Left hindlimb (tissue), 1 donor: ENCODE measurements around the gene MTHFSD.

Experiments
- DNase-seq: peaks from one replicate; pipeline ENCODE4 v3.0.0-alpha.2; 2018

Gene MTHFSD

DNA sequence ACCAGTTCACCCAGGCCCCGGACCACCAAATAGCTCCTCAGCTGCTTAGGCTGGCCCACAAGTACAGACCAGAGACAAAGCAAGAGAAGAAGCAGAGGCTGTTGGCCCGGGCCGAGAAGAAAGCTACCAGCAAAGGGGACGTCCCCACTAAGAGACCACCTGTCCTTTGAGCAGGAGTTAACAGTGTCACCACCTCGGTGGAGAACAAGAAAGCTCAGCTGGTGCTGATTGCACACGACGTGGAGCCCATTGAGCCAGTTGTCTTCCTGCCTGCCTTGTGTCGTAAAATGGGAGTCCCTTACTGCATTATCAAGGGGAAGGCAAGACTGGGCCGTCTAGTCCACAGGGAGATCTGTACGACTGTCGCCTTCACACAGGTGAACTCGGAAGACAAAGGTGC lies 29.3 kb downstream of the MTHFSD start:
- peak; percentile 11 for DNase-seq

DNA sequence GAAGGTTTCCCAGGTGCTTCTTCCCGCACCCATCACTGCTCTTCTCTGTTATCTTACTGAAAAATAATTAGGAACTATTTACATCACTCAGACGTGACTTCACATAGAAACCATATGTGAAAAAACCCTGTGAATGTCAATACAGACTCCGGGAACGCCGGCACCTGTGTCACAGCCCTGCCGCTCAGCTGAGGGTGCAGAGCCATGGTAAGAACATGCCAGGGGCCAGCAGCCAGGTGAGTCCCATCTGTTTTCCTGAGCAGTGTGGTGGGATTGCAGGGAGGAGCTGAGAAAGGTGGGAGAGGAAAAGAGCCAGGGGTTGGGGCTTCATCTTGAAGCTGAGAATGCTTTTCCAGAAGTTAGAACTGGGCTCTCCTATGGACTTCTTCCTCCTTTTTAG lies 31.0 kb downstream of the MTHFSD start:
- peak; percentile 6 for DNase-seq

DNA sequence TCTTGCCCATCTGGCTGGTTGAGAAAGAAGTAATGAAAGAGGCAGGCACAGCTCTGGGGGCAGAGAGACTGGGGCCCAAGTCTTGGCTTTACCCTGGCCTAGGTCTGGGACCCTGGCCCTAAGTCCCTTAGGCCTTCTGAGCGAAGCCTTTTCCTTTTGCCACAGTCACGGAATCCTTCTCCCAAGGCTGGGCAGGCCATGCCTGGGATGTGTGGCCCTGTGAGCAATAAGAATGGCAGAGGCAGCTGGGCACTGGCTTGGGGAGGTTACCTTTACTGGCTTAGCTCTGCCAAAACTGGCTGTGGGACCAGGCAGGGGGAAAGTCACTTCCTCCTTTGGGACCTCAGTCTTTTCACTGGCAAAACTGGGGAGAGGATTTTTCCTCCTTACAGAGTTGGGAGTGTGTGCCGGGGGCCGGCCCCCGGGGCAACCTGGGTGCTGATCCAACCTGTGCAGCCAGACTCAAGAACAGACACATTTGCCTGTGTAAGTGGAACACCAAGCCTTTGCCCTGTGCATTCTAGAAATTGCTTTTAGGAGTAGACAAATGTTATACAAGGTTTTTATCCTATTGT lies 31.8 kb downstream of the MTHFSD start:
- DNase-seq = peak; percentile 9

DNA sequence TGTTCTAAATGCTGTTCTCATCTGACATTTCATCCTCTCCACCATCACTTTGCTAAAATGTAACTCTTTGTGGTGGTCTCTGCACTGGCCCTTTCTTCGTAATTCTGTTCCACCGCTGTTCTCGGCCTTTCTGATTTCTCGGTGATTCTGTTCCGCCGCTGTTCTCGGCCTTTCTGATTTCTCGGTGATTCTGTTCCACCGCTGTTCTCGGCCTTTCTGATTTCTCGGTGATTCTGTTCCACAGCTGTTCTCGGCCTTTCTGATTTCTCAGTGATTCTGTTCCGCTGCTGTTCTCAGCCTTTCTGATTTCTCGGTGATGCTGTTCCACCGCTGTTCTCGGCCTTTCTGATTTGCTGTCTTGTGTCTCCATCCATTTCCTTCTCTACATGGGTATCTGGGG lies 32.4 kb downstream of the MTHFSD start:
- peak; percentile 19 for DNase-seq

DNA sequence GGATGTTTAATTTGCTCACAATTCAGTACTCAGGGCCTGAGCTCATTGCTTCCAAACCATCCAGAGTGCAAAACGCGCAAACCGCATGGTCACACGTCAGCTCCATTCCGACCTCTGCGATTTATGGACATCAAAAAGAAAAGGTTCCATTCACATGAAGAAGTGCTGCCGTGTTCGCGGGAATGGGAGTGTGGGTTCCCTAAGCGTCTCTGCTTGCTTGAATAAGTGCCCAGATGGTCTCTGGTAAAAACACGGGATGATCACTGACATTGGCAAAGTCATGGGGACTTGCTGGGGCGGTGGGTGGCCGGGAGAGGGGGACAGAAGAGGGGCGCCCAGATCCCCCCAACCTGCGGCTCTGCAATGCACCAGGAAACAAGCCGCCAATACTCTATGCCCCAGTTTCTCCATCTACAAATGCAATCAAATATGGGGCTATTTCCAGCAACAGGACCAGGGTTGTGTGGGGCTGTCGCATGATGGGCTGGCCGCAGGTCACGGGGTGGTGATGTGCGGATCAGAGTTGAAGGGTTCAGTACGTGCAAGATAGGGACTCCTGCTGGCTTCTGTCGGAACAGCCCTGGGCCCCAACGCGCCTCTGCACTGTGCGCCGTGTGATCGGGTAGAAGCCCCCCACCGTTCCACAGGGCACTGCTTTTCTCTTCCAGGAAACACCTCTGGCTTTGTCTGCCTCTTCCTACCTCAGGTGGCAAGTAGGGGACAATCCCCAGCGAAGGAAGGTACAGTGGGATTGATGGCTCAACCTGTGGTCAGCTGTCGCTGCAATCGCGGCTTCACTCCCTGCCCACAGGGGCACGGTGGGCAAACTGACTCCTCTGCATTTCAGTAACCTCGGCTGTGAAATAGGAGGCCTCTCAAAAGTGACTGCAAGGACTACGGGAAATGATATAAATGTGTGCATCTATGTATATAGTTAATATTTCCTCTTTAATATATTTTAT lies 33.5 kb downstream of the MTHFSD start:
- DNase-seq = peak; percentile 26

DNA sequence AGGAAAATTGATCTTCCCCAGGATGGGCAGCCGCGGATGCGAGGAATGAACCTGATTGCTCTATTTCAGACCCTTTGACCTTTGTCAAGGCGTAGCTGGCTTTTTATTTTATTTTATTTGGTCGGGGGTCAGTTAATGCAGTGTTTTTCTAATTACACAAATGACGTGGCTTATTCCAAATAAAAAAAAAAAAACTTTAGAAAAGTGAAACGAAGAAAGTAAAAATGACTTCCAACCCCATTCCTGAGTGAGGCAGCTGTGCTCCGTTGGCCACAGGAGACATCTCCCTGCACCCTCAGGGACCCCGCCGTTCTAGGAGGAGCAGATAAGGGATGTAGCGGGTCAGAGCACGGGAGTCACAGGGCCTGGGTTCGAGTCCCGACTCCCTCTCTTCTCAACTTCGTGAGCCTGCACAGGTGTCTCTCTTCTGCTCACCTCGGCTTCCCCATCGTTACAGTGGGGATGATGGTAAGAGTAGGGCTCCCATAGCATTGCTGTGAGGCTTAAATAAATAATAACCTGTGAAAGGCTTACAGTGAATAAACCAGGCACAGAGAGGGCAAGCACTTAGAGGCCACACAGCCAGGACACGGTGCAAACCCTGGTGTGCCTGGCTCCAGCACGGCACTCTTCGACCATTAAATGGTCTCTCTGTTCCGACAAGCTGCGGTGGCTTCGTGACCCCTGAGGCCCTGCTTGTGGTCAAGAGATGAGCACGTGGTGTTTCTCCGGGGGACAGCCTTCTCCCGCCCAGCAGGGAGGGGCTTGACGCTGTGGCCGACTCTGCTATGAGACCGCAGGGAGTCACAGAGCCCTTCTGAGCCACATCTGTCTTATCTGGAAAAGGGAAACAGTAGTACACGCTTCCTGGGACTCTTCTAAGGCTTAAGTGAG lies 34.5 kb downstream of the MTHFSD start:
- peak; percentile 32 for DNase-seq

DNA sequence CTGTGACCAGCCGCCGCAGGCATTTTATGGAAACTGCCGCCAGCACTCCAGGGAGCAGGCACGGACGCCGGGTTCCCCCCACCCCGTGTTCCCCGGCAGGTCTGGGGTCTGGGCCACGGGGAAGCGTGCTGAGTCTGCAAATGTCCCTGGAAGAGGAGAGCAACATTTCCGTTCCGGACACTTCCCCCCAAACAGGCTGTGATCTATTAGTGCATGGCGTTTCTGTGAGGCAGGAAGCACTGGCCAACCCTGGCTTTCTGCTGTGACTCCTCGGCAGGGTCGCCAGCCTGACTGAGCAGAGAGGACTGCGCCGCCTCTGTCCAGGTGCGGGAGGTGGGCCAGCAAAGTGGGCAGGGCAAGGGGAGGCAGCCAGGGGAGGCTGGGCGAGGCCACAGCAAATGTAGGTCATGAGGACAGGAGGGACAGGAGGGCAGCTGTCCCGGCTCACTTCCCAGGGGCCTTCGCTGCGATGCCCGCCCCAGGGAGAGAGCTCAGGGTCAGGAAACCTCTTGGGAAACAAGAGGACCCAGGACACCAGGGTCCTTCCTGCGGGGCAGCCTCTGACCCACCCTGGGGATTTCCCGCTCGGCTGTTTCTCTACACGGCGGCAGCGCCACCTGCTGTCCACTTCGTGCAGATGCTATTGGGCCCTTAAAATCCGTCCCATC lies 35.3 kb downstream of the MTHFSD start:
- peak; percentile 64 for DNase-seq

DNA sequence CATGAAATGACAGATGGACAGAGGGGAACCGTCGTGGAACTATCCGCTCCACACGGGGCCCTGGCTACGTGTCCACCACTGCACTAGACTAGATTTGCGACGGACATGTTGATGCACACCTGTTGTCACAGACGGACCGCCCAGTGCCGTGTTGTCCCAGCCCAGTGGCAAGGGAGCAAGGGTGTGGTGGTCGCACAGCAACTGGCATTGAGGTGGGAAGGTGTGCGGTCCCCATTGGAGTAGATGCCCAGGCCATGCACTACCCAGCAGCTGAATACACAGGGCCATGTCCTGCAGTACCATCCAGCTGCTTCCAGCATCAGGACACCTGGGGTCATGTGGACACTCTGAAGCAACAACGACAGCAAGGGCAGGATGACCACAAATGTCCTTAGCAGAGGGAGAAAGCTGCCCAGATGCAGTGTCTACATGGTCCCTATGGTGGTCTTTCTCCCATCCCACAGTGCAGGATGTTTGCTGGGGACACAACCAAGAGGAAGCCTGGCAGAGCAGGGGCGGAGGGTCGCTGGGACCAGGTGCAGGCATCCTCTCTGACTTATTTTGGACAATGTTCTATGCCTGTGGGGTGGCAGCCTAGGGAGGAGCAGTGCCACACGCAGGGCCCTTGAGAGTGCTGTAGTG lies 35.9 kb downstream of the MTHFSD start:
- DNase-seq = peak; percentile 26

DNA sequence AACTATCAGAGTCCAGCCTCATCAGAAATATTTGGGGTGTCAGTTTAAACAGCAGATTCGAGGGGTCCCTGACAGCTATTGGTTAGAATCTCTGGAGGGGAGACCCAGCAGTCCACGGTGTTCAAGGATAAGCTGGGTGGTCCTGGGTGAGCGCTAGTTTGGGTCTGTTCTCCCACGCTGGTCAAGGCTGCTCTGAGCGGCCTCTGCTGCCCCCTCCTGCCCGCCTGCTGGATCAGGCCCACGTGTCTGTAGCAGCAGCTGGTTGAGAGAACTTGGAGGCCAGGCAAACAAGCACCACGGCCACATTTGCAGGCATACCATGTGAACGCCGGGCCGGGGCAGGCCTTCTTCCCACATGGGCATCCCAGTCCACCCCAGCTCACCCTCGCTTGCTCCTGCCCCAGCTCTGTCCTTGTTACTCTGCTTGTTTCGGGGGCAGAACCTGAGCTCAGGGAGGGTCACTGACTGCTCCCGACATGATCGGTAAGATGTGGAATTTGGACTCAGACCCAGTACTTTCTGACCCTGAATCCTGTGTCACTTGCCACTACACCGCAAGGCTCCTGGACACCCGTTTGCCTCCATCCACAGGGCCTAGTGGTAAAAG lies 37.3 kb downstream of the MTHFSD start:
- DNase-seq = peak; percentile 76

DNA sequence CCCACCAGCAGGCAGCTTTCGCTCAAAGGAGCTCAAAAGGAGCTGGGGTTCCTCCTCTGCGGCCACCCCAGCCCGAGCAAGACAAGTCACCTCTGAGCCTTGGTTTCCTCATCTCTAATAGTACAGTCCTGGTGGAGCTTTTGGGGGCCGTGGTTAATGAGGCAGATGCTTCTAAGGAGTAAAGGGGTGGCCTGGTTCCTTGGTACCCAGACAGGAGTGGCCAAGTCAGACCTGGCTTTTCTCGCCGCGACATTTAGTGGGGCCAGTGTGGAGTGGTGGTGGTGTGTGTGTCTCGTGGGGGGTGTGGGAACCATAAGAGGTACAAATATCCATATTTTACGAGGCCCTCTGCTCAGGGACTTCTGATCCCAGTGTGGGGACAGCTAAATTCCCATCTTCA lies 38.0 kb downstream of the MTHFSD start:
- DNase-seq = no peak

DNA sequence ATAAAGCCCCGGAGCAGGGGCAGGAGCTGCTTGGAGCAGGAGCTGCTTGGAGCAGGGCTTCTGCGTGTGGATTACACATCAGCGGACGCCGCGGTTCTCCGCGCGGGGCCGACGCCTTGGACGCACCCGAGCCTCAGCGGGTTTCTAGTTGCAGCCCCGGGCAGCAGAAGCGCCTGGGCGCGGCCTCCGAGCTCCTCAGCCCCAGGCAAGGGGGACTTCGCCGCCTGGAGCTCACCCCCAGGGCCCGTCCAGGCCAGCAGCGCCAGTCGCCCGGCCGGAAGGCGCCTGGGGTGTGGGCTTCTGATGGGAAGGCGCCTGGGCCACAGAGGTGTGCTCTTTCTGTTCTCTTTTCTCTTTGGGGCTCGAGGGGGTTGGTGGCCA lies 38.4 kb downstream of the MTHFSD start:
- no peak for DNase-seq

DNA sequence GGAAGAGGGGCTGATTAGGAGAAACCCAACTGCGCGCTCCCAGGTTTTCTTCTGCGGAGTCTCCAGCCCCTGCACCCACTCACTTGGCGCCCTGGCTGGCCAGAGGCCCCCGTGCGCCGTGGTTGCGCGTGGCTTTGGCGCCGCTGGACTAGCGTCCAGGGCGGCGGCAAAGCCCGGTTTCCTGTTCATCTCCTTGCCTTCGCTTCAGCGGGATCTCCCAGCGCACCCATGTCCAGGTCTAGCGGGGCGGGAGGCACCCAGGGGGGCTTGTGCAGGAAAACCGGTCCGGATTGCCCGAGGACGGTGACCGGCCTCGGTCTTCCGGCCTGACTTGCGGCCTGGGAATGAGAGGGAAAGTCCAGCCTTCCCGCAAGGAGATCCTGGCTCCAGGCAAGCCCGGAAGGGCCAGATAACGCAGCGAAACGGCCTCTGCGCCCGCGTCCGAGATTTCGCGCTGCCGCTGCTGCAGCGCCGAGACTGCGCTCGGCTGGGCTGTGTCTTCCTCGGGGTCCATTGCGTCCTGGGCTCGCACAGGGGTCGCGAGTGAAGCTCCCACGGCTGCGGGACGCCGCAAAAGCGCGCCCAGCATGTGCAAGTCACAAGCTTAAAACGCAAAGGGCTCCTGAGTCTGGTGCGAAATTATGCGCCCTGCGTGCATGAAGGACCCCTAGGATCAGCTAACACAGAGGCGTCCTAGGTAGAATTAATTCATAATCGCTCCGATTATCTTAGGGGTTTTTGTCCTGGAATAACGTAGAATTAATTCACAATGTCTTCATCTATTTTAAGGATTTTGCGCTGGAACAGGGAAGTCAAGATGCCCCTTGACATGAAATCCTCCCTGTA lies 39.0 kb downstream of the MTHFSD start:
- DNase-seq = no peak

DNA sequence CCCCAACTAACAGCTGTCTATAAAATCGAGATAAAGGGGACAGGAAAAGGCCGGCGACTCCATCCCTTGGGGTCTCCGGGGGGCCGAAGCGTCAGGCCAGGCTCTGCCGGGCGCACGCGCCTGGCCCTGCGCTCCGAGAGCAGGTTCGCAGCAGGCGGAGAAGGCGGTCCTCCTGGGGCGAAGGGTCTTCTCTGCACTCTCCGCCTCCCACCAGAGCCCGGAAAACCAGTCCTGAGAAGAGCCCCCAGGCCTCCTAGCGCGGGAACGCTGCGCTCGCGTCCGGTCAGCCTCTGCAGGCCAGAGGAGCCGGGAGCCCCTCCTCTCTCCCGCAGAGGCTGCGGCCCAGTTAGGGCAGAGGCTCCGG lies 39.6 kb downstream of the MTHFSD start:
- no peak for DNase-seq

DNA sequence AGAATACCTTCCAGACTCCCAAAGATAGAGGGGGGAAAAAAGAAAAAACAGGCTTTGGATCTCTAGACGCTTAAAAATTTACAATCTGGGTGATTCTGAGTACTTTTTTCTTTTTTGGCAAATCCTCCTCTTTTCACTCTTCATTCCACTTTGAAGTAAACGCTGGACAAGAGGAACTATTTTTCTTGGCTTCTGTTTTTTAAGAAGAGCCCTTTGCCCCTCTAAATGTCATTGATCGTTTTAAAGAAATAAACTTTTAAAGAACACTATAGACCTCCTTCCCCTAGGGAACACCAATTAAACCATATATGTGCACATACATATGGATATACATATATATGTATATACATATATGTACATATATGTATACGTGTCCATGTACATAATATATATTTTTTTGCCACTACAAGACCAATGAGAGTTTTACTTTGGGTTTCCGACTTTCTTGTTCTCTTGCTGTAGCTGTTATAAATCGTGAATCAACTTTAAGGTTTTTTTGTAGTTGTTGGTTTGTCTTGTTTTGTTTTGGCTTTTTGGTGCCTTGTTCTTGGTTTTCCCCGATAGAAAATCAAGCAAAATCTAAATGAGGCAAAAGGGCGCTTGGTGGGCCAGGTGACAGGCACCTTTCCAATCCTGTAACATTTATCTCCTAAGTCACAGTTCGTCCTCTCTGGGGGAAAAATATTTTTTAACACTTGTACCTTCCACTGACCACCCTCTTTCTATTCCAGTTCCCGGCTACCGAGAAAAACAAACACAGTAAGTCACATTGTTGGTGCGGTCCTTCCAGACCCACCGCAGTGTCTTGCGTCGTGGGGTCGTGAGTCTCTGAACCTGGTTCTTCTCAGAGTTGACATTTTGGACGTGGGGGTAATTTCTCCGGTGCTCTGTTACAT lies 40.3 kb downstream of the MTHFSD start:
- DNase-seq = no peak

DNA sequence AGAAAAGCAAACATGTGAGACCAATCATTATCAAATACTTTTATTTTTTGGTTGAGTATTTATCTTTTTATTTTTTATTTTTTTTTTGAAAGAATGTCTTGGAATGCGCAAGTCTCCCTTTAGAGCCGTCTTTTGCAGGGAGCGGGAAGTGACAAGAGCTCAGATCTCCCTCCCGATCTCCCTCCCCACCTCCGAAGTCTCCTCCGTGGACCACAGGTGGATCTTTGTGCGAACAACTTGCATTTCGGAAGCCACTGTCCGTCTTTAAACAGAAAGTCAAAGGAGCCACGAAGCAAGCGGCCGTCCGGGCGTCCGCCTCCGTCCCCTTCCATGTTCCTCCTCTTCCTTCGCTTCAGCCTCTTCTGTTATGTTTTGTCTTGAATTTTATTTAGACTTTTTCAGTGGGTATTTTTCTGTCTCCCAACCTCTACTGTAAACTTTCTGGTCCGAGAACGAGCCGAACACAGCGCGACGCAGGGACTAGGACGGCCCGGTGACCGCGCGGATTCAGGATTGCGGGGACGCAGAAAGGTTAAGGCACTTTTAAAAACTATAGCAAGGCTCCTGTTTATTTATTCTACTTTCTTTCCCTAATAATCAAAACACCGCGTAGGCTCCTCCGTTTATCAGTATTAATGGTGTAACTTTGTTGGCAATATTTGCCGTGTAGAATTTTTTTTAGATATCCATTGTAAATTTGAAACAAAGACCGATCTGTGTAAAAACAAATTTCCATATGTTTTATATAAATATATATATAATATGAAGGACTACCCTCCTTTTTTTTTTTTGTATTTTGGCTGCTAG lies 41.4 kb downstream of the MTHFSD start:
- DNase-seq = no peak

DNA sequence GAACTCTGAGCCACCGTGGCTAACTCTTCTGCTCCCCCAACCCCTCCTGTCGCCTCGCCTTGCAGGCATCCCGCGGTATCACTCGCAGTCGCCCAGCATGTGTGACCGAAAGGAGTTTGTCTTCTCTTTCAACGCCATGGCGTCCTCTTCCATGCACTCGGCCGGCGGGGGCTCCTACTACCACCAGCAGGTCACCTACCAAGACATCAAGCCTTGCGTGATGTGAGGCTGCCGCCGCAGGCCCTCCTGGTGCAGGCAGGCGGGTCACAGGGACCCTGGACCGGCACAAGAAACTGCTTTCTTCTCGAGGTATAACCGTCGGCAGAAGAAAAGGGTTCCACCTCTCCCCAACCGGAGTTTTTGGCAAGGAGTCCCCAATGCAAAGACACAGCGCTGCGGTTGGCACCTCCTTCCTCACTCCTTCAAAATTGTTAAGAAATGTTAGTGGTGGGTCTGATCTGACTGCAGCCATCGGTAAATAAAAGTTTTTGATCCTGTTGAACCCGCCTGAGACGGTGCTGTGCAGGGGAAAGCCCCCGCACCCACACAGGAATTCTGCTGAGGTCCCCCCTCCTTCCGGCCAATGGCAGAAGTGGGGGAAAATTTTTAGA lies 42.1 kb downstream of the MTHFSD start:
- no peak for DNase-seq

DNA sequence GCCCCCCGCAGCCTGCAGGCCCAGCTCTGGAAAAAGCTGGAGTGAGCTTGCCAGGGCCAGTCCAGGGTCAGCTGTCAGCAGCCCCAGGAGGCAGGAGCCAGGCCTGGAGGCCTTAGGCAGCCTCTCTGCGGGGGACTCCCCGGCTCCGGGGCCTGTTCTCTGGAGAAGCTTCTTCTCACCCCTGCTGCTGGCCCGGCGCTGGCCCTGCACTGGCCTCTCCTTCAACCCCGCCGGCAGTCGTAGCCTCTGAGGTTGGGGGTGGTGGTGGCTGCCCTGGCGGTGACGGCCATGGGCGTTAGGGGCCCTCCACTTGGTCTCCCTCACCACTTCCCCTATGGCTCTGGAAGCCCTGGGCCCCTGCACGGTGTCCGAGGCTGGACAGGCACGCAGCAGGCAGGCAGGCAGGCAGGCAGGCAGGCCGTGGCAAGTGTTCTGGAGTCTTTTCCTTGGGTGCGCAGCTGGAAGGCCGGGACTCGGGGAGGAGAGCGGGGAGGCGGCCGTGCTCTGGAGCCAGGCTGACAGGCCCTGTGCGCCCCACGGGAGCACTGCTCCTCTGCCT lies 42.7 kb downstream of the MTHFSD start:
- DNase-seq = no peak
